HEK293 (cell line): ENCODE results near the gene LIPA.

Experiments
- CTCF ChIA-PET: fragments of 350-600 bp; formaldehyde crosslinking; extraction: SDS; loops from one replicate; lab custom pipeline; 2021; ENCODE audit warnings: antibody characterized with exemption; lab: Yijun Ruan, JAX
- POLR2A ChIA-PET: fragments of 300-600 bp; formaldehyde crosslinking; extraction: SDS; loops from one replicate; lab custom pipeline; 2020; ENCODE audit warnings: antibody characterized with exemption, inconsistent platforms; lab: Yijun Ruan, JAX
- H3K27ac ChIP-seq: fragments of 200-500 bp; sonication (Bioruptor generic); 2 replicates; pipeline ENCODE4 v1.5.1; 2014; ENCODE audit warnings: low read depth, low read length, control low read depth, inconsistent platforms; ENCODE audit errors: extremely low read depth
- H3K36me3 ChIP-seq, 2 experiments: fragments of 200-500 bp in 1 of 2; sonication (Bioruptor generic) in 1 of 2; 1 replicate in 1 of 2; 2 replicates in 1 of 2; pipeline ENCODE4 v1.5.1; 2014 to 2017; ENCODE audit warnings: inconsistent platforms in 2 of 2, low read length in 2 of 2; ENCODE audit not compliant: control insufficient read depth in 2 of 2, insufficient read depth in 1 of 2
- H3K4me1 ChIP-seq: fragments of 200-500 bp; sonication (Bioruptor generic); 2 replicates; pipeline ENCODE4 v1.5.1; 2014; ENCODE audit warnings: mild to moderate bottlenecking, low read length, inconsistent platforms; ENCODE audit not compliant: control insufficient read depth, insufficient read depth
- H3K4me3 ChIP-seq: 2 replicates; pipeline ENCODE4 v1.5.1; 2011; ENCODE audit warnings: low read depth, mild to moderate bottlenecking, control low read depth, low read length, moderate library complexity
- H3K9me3 ChIP-seq: fragments of 200-500 bp; sonication (Bioruptor generic); 2 replicates; pipeline ENCODE4 v1.5.1; 2014; ENCODE audit warnings: low read depth, low read length, inconsistent platforms; ENCODE audit not compliant: control insufficient read depth, insufficient read depth
- GLI2 ChIP-seq: fragments of 450-650 bp; formaldehyde crosslinking; IDR thresholded peaks from 2 replicates; pipeline ENCODE4; 2017; ENCODE audit warnings: missing biosample characterization, missing genetic modification characterization, low read depth, borderline replicate concordance
- IKZF3 ChIP-seq: fragments of 450-650 bp; IDR thresholded peaks from 2 replicates; pipeline ENCODE4 v1.5.0; 2018; ENCODE audit warnings: missing biosample characterization, mild to moderate bottlenecking, missing genetic modification characterization, moderate library complexity
- KLF8 ChIP-seq: fragments of 450-650 bp; formaldehyde crosslinking; IDR thresholded peaks from 2 replicates; pipeline ENCODE4 v1.5.1; 2016; ENCODE audit warnings: missing biosample characterization, missing genetic modification characterization
- MEIS1 ChIP-seq: sonication (generic); formaldehyde crosslinking; IDR thresholded peaks from 2 replicates; pipeline ENCODE4 v1.8.1; 2022; ENCODE audit warnings: missing genetic modification reagents, mild to moderate bottlenecking, borderline replicate concordance
- PBX3 ChIP-seq: sonication (generic); formaldehyde crosslinking; IDR thresholded peaks from 2 replicates; pipeline ENCODE4 v1.8.1; 2022; ENCODE audit warnings: mild to moderate bottlenecking, moderate library complexity, missing genetic modification reagents
- TSHZ1 ChIP-seq: fragments of 450-650 bp; formaldehyde crosslinking; IDR thresholded peaks from 2 replicates; pipeline ENCODE4 v1.5.1; 2016; ENCODE audit warnings: missing biosample characterization, missing genetic modification characterization, borderline replicate concordance
- YY1 ChIP-seq: fragments of 450-650 bp; formaldehyde crosslinking; IDR thresholded peaks from 2 replicates; pipeline ENCODE4 v1.5.1; 2018; ENCODE audit warnings: missing biosample characterization, missing genetic modification characterization
- ZBTB48 ChIP-seq: fragments of 450-650 bp; formaldehyde crosslinking; IDR thresholded peaks from 2 replicates; pipeline ENCODE4 v1.5.1; 2016; ENCODE audit warnings: missing biosample characterization, missing genetic modification characterization
- ZFP3 ChIP-seq: fragments of 450-650 bp; formaldehyde crosslinking; IDR thresholded peaks from 2 replicates; pipeline ENCODE4 v1.5.1; 2016; ENCODE audit warnings: low read depth, missing biosample characterization, missing genetic modification characterization
- ZNF202 ChIP-seq: fragments of 450-650 bp; formaldehyde crosslinking; IDR thresholded peaks from 2 replicates; pipeline ENCODE4 v1.5.1; 2016; ENCODE audit warnings: missing biosample characterization, missing genetic modification characterization, borderline replicate concordance
- ZNF221 ChIP-seq: fragments of 450-650 bp; formaldehyde crosslinking; IDR thresholded peaks from 2 replicates; pipeline ENCODE4 v1.5.1; 2017; ENCODE audit warnings: missing biosample characterization, missing genetic modification characterization, borderline replicate concordance
- ZNF223 ChIP-seq: fragments of 450-650 bp; formaldehyde crosslinking; IDR thresholded peaks from 2 replicates; pipeline ENCODE4 v1.5.1; 2016; ENCODE audit warnings: missing biosample characterization, missing genetic modification characterization
- ZNF391 ChIP-seq: fragments of 450-650 bp; formaldehyde crosslinking; IDR thresholded peaks from 2 replicates; pipeline ENCODE4 v1.5.1; 2016; ENCODE audit warnings: low read depth, missing biosample characterization, missing genetic modification characterization, borderline replicate concordance
- ZNF416 ChIP-seq: fragments of 450-650 bp; formaldehyde crosslinking; IDR thresholded peaks from 2 replicates; pipeline ENCODE4 v1.5.1; 2016; ENCODE audit warnings: missing biosample characterization, missing genetic modification characterization
- ZNF518A ChIP-seq: fragments of 450-650 bp; formaldehyde crosslinking; conservative IDR thresholded peaks from 2 replicates; pipeline ENCODE4 v1.5.1; 2016; ENCODE audit warnings: low read depth, missing biosample characterization, missing genetic modification characterization
- ZNF530 ChIP-seq: fragments of 450-650 bp; formaldehyde crosslinking; IDR thresholded peaks from 2 replicates; pipeline ENCODE4 v1.5.1; 2016; ENCODE audit warnings: low read depth, missing biosample characterization, missing genetic modification characterization
- ZNF548 ChIP-seq: fragments of 450-650 bp; formaldehyde crosslinking; IDR thresholded peaks from 2 replicates; pipeline ENCODE4 v1.5.1; 2016; ENCODE audit warnings: missing biosample characterization, missing genetic modification characterization
- ZNF610 ChIP-seq: fragments of 450-650 bp; formaldehyde crosslinking; IDR thresholded peaks from 2 replicates; pipeline ENCODE4 v1.5.1; 2016; ENCODE audit warnings: missing biosample characterization, missing genetic modification characterization, borderline replicate concordance
- ZNF626 ChIP-seq: fragments of 450-650 bp; sonication (Bioruptor Pico); formaldehyde crosslinking; IDR thresholded peaks from 2 replicates; pipeline ENCODE4 v1.5.1; 2018; ENCODE audit warnings: missing biosample characterization, missing genetic modification characterization, inconsistent platforms
- ZNF660 ChIP-seq: fragments of 450-650 bp; IDR thresholded peaks from 2 replicates; pipeline ENCODE4 v1.5.1; 2018; ENCODE audit warnings: missing biosample characterization, mild to moderate bottlenecking, missing genetic modification characterization
- ZNF664 ChIP-seq: fragments of 450-650 bp; formaldehyde crosslinking; IDR thresholded peaks from 2 replicates; pipeline ENCODE4 v1.5.1; 2016; ENCODE audit warnings: missing biosample characterization, missing genetic modification characterization
- ZNF843 ChIP-seq: fragments of 450-650 bp; formaldehyde crosslinking; IDR thresholded peaks from 2 replicates; pipeline ENCODE4 v1.5.1; 2016; ENCODE audit warnings: missing biosample characterization, missing genetic modification characterization

The LIPA gene

GRCh38 chr10:89221919-89222318 is 29.7 kb downstream of the LIPA start (continued):
- no peak for TF ChIP-seq ZNF664

- no peak for TF ChIP-seq ZNF843 (tag by site-specific recombination)
- no peak for TF ChIP-seq ZNF518A (tag by site-specific recombination)
- TF ChIP-seq ZNF221 (tag by site-specific recombination): no peak
- no peak for TF ChIP-seq KLF8 (tag by site-specific recombination)
- no peak for TF ChIP-seq ZNF610
- TF ChIP-seq GLI2 (tag by site-specific recombination): no peak
- no peak for TF ChIP-seq ZNF202
- TF ChIP-seq ZNF548 (tag by site-specific recombination): no peak
- no peak for TF ChIP-seq ZNF223 (tag by site-specific recombination)
- no peak for TF ChIP-seq ZNF391 (tag by site-specific recombination)
- TF ChIP-seq ZBTB48 (tag by site-specific recombination): no peak
- no peak for TF ChIP-seq ZNF626 (tag by site-specific recombination)
- no peak for TF ChIP-seq PBX3 (CRISPR knock-in tag)
- ChIA-PET POLR2A (no interaction called here), CTCF (interaction anchor here (1.2 to 3.6 kb wide), 4 partner anchors 13 to 286 kb away, joined by 4 to 50 read pairs (median 31); partner anchors contain the start of gene CH25H)
- 0 out of 2 replicates have a peak, but pooled peaks cover 2% of the 10 kb centered on the region for H3K4me1 ChIP-seq
- H3K36me3 ChIP-seq: peaks cover 3 to 6% of the 10 kb centered on the region in 2 experiments; a peak in 2 of 3 replicates
- H3K4me3 ChIP-seq: no peak overlapping the region
- no peaks in the 10 kb centered on the region for H3K9me3 ChIP-seq
- H3K27ac ChIP-seq: no peak overlapping the region
Observed at GRCh38 chr10:89219513-89220218, 31.9 kb downstream of the LIPA start.

GRCh38 chr10:89217057-89217990 is 34.3 kb downstream of the LIPA start:
- Histone ChIP-seq H3K4me1 (0 out of 2 replicates have a peak, but pooled peaks cover 2% of the 10 kb centered on the region), H3K27ac (no peak overlapping the region), H3K36me3 (peaks cover 3 to 6% of the 10 kb centered on the region in 2 experiments; a peak in 2 of 3 replicates), H3K9me3 (no peaks in the 10 kb centered on the region), H3K4me3 (no peak overlapping the region)
- ChIA-PET CTCF (interaction anchor here (0.5 to 3.6 kb wide), 69 partner anchors 9 to 1447 kb away, joined by 3 to 50 read pairs (median 4); partner anchors contain the start of genes CH25H, FAS, IFIT1 and IFIT2), POLR2A (no interaction called here)
- no peak for TF ChIP-seq ZFP3 (tag by site-specific recombination)
- TF ChIP-seq ZNF530 (tag by site-specific recombination): no peak
- TF ChIP-seq IKZF3 (tag by site-specific recombination): no peak
- peak; percentile 74 for TF ChIP-seq ZNF660 (tag by site-specific recombination)
- TF ChIP-seq YY1 (tag by site-specific recombination): no peak
- TF ChIP-seq MEIS1 (CRISPR knock-in tag): peak; percentile 29; the same call in 1 of the 2 replicates
- peak; percentile 32; the same call in 1 of the 2 replicates for TF ChIP-seq TSHZ1
- no peak for TF ChIP-seq ZNF416
